GM12892 (cell line): ENCODE results near the gene VSTM2B.
"Not testable (repeated sequence)": the region's sequence is repeated elsewhere in the genome, so short reads cannot be mapped to it uniquely, and the experiment has no call there.

Experiments used
- POLR2A ChIP-seq: IDR thresholded peaks from 2 replicates; pipeline ENCODE4 v1.6.1; 2011; ENCODE audit warnings: low read depth, low read length, control low read depth
- POLR2AphosphoS5 ChIP-seq: IDR thresholded peaks from 2 replicates; pipeline ENCODE4 v1.6.1; 2011; ENCODE audit warnings: low read depth, low read length, control low read depth
- TAF1 ChIP-seq: IDR thresholded peaks from 2 replicates; pipeline ENCODE4 v1.6.1; 2011; ENCODE audit warnings: low read depth, mild to moderate bottlenecking, control low read depth, low read length, borderline replicate concordance

DNA sequence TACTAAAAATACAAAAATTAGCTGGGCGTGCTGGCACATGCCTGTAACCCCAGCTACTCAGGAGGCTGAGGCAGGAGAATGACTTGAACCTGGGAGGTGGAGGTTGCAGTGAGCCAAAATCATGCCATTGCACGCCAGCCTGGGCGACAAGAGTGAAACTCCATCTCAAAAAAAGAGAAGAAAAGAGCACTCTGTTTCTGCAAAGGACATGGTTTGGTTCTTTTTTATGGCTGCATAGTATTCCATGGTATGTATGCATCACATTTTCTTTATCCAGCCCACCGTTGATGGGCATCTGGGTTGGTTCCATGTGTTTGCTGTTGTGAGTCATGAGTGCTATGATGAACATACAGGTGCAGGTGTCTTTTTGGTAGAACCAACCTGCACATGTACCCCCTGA lies 19.7 kb downstream of the VSTM2B start:
- TF ChIP-seq TAF1, POLR2A, POLR2AphosphoS5: not testable (repeated sequence)
